ENCODE data around the gene WNT1. TPM values are rescaled to one million over a fixed set of nuclear protein-coding genes. Genes with fewer than 3 reads are reported as not detected.

Gene WNT1
- polyA plus RNA-seq, 3 donors: 0.33 TPM; not detected in 2

DNA sequence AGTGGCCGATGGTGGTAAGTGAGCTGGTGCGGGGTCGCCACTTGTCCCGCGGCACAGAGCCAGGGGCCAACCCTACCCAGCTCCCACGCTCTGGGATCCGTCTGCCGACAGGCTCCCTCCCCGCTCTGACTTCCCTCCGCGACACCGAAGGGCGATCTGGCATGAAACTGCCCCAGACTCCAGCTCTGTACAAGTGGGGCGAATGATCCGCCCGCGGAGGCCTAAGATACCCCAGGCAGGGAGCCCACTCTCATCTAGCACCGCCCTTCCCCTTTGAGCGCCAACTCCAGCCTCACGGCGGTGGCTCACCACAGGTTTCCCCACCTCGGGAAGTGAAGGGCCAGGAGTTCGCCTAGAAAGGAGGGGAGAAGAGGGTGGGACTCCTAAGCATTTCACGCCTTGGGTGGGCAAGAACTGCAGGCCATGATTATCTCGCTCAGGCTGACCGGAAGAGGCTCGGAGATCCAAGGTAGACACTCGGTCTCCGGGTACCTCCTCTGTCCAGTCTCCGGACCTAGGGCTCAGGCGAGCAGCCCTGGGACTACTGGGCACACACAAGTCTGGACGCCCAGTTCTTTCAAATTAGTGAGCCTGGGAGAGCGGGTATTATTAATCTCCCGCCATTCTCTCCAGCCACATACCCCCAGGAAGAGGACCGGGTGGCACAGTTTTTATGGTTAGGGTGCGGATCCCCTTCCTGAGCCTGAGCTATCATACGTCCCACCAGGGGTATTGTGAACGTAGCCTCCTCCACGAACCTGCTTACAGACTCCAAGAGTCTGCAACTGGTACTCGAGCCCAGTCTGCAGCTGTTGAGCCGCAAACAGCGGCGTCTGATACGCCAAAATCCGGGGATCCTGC is 849 bp downstream of the WNT1 start:
- no peak overlapping the region for H3K9ac ChIP-seq (ENCODE audit: insufficient read depth, low read length, poor library complexity, severe bottlenecking)

More for the DNA sequence above, 849 bp downstream of the WNT1 start:
- Histone ChIP-seq H2AFZ (ENCODE audit: insufficient read depth, low read depth, low read length, poor library complexity, severe bottlenecking) (peak overlapping the region; percentile 64), H3K4me3 (replicated peaks in 1 of 3; ENCODE audit: low read depth in 2 of 3, low read length in 3 of 3) (peak overlapping the region; percentile 12 to 72 (median 23)), H3K27ac (ENCODE audit: low read depth in 1 of 2, low read length in 2 of 2) (no peak overlapping the region), H3K9me3 (replicated peaks in 1 of 2; ENCODE audit: control insufficient read depth in 1 of 2, insufficient read depth in 1 of 2, low read length in 2 of 2) (peaks cover 0 to 41% of the 10 kb centered on the region in 2 donors), H3K27me3 (ENCODE audit: control insufficient read depth in 2 of 2, insufficient read depth in 2 of 2, low read length in 2 of 2) (peaks cover 66 to 95% of the 10 kb centered on the region in 2 donors), H3K79me2 (ENCODE audit: insufficient read depth, low read length) (no peaks in the 10 kb centered on the region), H3K4me2 (replicated peaks; ENCODE audit: extremely low read depth, low read length, poor library complexity, severe bottlenecking) (peak overlapping the region; percentile 83), H4K20me1 (ENCODE audit: insufficient read depth, low read length) (peaks cover 5% of the 10 kb centered on the region), H3K4me1 (ENCODE audit: control insufficient read depth in 1 of 2, insufficient read depth in 2 of 2, low read length in 2 of 2) (peaks cover 43 to 45% of the 10 kb centered on the region in 2 donors), H3K36me3 (replicated peaks in 1 of 2; ENCODE audit: control insufficient read depth in 1 of 2, insufficient read depth in 2 of 2, low read length in 2 of 2) (no peaks in the 10 kb centered on the region)
- intact Hi-C loops (cut with micrococcal nuclease): loop anchor here in 1 of 2 donors (10.0 kb wide), 1 partner anchor 124 kb away; the partner anchor contains the start of gene DDX23
- H3K27ac Mint-ChIP-seq: peak overlapping the region in 1 of 7 donors; percentile 18
- peaks cover 22 to 23% of the 10 kb centered on the region in 2 donors for H3K36me3 Mint-ChIP-seq
- peaks cover 50% of the 10 kb centered on the region for H3K4me1 Mint-ChIP-seq
- peaks cover 88 to 97% (median 95%) of the 10 kb centered on the region in 3 donors for H3K27me3 Mint-ChIP-seq (ENCODE audit: low read depth in 3 of 3)
- TF ChIP-seq, protein P1, sequence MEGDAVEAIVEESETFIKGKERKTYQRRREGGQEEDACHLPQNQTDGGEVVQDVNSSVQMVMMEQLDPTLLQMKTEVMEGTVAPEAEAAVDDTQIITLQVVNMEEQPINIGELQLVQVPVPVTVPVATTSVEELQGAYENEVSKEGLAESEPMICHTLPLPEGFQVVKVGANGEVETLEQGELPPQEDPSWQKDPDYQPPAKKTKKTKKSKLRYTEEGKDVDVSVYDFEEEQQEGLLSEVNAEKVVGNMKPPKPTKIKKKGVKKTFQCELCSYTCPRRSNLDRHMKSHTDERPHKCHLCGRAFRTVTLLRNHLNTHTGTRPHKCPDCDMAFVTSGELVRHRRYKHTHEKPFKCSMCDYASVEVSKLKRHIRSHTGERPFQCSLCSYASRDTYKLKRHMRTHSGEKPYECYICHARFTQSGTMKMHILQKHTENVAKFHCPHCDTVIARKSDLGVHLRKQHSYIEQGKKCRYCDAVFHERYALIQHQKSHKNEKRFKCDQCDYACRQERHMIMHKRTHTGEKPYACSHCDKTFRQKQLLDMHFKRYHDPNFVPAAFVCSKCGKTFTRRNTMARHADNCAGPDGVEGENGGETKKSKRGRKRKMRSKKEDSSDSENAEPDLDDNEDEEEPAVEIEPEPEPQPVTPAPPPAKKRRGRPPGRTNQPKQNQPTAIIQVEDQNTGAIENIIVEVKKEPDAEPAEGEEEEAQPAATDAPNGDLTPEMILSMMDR (IDR thresholded peaks at IDR 0.05): no peak
- WGBS (ENCODE audit: insufficient coverage): 3% methylated on average over 27 of the region's 45 CpGs
- H3K9me3 Mint-ChIP-seq: peaks cover 2 to 41% (median 23%) of the 10 kb centered on the region in 7 donors
- peak overlapping the region; percentile 79 to 92 for H3K4me3 Mint-ChIP-seq
- no peak for DNase-seq
